Measurements from ENCODE around the gene DUOXA1. TPM values are rescaled to one million over a fixed set of nuclear protein-coding genes. Genes with fewer than 3 reads are reported as not detected.

Gene DUOXA1
- polyA plus RNA-seq, 1 donor (not counting 4 experiments of a cell fraction or from before 2014, with no cell fraction given): 15.1 TPM

DNA sequence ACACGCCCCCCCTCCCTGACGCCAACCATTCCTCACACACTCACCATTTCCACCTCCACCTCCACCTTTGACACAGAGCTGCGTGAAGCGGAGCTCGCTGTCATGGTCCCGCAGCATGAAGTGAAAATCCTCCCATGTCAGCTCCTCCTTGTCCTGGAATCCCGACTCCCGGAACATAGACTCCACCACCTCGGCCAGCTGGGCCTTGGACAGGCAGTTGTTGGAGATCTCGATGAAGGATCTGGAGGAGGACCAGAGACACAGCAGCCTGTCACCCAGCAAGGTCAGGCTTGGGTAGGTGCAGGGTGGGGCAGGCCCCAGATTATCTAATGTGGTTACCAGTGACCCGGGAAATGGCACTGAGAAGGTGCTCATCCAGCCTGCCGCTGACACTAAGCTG lies 27.9 kb downstream of the DUOXA1 start:
- Histone ChIP-seq H3K9me3 (ENCODE audit: control insufficient read depth, low read depth, low read length) (no peaks in the 10 kb centered on the region), H3K79me2 (ENCODE audit: control insufficient read depth, insufficient read depth, low read length) (no peaks in the 10 kb centered on the region), H3K4me1 (ENCODE audit: control insufficient read depth, extremely low read depth, insufficient read depth, low read length) (no peaks in the 10 kb centered on the region), H4K20me1 (ENCODE audit: control insufficient read depth, extremely low read depth, insufficient read depth, low read length) (no peaks in the 10 kb centered on the region), H3K27me3 (ENCODE audit: control insufficient read depth, extremely low read depth, insufficient read depth, low read length) (peaks cover 9% of the 10 kb centered on the region), H2AFZ (ENCODE audit: control insufficient read depth, low read length) (no peak overlapping the region), H3K9ac (ENCODE audit: control insufficient read depth, extremely low read depth, insufficient read depth, low read length) (no peak overlapping the region), H3K27ac (ENCODE audit: control insufficient read depth, insufficient read depth, low read length) (no peak overlapping the region), H3K36me3 (ENCODE audit: control insufficient read depth in 2 of 2, extremely low read depth in 1 of 2, insufficient read depth in 2 of 2, low read length in 2 of 2) (no peaks in the 10 kb centered on the region), H3K4me3 (ENCODE audit: control insufficient read depth in 2 of 3, extremely low read depth in 1 of 3, insufficient read depth in 2 of 3, low read depth in 1 of 3, low read length in 3 of 3) (no peak overlapping the region), H3K4me2 (ENCODE audit: control insufficient read depth, extremely low read depth, insufficient read depth, low read depth, low read length) (no peak overlapping the region), H3K9me1 (ENCODE audit: control insufficient read depth, extremely low read depth, insufficient read depth, low read length) (no peaks in the 10 kb centered on the region)
- TF ChIP-seq, protein P1, sequence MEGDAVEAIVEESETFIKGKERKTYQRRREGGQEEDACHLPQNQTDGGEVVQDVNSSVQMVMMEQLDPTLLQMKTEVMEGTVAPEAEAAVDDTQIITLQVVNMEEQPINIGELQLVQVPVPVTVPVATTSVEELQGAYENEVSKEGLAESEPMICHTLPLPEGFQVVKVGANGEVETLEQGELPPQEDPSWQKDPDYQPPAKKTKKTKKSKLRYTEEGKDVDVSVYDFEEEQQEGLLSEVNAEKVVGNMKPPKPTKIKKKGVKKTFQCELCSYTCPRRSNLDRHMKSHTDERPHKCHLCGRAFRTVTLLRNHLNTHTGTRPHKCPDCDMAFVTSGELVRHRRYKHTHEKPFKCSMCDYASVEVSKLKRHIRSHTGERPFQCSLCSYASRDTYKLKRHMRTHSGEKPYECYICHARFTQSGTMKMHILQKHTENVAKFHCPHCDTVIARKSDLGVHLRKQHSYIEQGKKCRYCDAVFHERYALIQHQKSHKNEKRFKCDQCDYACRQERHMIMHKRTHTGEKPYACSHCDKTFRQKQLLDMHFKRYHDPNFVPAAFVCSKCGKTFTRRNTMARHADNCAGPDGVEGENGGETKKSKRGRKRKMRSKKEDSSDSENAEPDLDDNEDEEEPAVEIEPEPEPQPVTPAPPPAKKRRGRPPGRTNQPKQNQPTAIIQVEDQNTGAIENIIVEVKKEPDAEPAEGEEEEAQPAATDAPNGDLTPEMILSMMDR (optimal IDR thresholded peaks at IDR 0.05 in 1 of 3, IDR thresholded peaks at IDR 0.05 in 1 of 3, conservative IDR thresholded peaks at IDR 0.05 in 1 of 3; ENCODE audit: extremely low read depth in 1 of 3, insufficient read depth in 2 of 3, low read length in 3 of 3): no peak
- TF ChIP-seq EZH2 (IDR thresholded peaks at IDR 0.05; ENCODE audit: low read length): no peak
- DNase-seq (ENCODE audit: low read depth, low spot score) (no peak), FAIRE-seq (no peak)
- dilution Hi-C loops (cut with MboI; ENCODE audit: extremely low pct_ligation_motif_present, low sequenced_read_pairs): no loop called here

DNA sequence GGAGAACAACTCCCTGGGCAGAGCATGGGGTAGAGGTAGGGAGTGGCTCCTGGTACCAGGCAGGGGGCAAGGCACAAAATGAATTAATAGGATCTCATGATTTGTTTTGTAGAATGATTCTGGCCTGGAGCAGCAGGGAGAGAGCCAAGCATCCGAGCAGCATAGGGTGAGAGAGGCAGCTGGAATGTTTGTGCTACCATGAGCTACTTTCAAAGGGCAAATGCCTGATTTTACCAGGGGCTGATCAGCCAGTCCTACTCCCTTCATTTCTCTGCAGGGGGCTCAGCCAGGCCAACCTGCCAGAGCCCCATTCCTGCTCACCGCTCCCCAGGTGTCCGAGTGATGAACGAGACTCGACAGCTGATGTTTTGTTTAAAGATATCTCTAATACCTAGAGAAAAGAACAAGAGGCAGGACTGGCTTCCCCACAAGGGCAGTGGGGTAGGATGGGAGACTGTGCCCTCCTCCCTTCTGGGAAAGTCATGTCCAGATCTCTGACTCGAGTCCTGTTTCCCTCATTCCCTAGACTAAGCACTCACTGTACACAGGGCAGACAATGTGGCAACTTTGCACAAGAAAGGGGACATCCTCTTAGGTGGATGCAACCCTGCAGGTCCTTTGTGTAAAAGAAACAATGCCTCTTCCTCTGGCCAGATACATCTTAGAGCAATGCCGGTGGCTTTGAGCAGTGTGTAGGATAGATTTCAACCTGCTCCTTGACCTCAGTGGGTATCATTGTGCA lies 28.6 kb downstream of the DUOXA1 start:
- H3K4me1 ChIP-seq (ENCODE audit: control insufficient read depth, extremely low read depth, insufficient read depth, low read length): no peaks in the 10 kb centered on the region
- DNase-seq (ENCODE audit: low read depth, low spot score) (no peak), FAIRE-seq (no peak)
- dilution Hi-C loops (cut with MboI; ENCODE audit: extremely low pct_ligation_motif_present, low sequenced_read_pairs): no loop called here
- H3K27ac ChIP-seq (ENCODE audit: control insufficient read depth, insufficient read depth, low read length): no peak overlapping the region
- peaks cover 9% of the 10 kb centered on the region for H3K27me3 ChIP-seq (ENCODE audit: control insufficient read depth, extremely low read depth, insufficient read depth, low read length)
- no peaks in the 10 kb centered on the region for H3K79me2 ChIP-seq (ENCODE audit: control insufficient read depth, insufficient read depth, low read length)
- no peak overlapping the region for H2AFZ ChIP-seq (ENCODE audit: control insufficient read depth, low read length)
- H3K9me1 ChIP-seq (ENCODE audit: control insufficient read depth, extremely low read depth, insufficient read depth, low read length): no peaks in the 10 kb centered on the region
- no peak overlapping the region for H3K9ac ChIP-seq (ENCODE audit: control insufficient read depth, extremely low read depth, insufficient read depth, low read length)
- no peaks in the 10 kb centered on the region for H3K9me3 ChIP-seq (ENCODE audit: control insufficient read depth, low read depth, low read length)
- TF ChIP-seq, protein P1 (optimal IDR thresholded peaks at IDR 0.05 in 1 of 3, IDR thresholded peaks at IDR 0.05 in 1 of 3, conservative IDR thresholded peaks at IDR 0.05 in 1 of 3; ENCODE audit: extremely low read depth in 1 of 3, insufficient read depth in 2 of 3, low read length in 3 of 3): no peak
- TF ChIP-seq EZH2 (IDR thresholded peaks at IDR 0.05; ENCODE audit: low read length): no peak
- H3K4me3 ChIP-seq (ENCODE audit: control insufficient read depth in 2 of 3, extremely low read depth in 1 of 3, insufficient read depth in 2 of 3, low read depth in 1 of 3, low read length in 3 of 3): no peak overlapping the region
- H3K36me3 ChIP-seq (ENCODE audit: control insufficient read depth in 2 of 2, extremely low read depth in 1 of 2, insufficient read depth in 2 of 2, low read length in 2 of 2): no peaks in the 10 kb centered on the region
- no peak overlapping the region for H3K4me2 ChIP-seq (ENCODE audit: control insufficient read depth, extremely low read depth, insufficient read depth, low read depth, low read length)
- H4K20me1 ChIP-seq (ENCODE audit: control insufficient read depth, extremely low read depth, insufficient read depth, low read length): no peaks in the 10 kb centered on the region

Data from keratinocyte (primary cell).